Sigmoid colon (tissue), 7 donors: Measurements from ENCODE around the gene TRAPPC12. TPM values are rescaled to one million over a fixed set of nuclear protein-coding genes. Genes with fewer than 3 reads are reported as not detected.
A peak's percentile ranks its signal among the peaks of the same experiment; 100 is the strongest.

Experiments
- DNase-seq: peaks from one replicate; pipeline ENCODE4 v3.0.0-alpha.2; 2019
- H3K27ac ChIP-seq, 4 donors: fragments of 200-600 bp; sonication (generic); one replicate each; pipeline ENCODE4 v1.5.1; 2016 to 2019; ENCODE audit warnings: mild to moderate bottlenecking in 1 of 4
- H3K27me3 ChIP-seq, 3 donors: fragments of 200-600 bp; sonication (generic); one replicate each; pipeline ENCODE4 v1.5.1; 2019; ENCODE audit warnings: mild to moderate bottlenecking in 1 of 3
- H3K36me3 ChIP-seq, 4 donors: fragments of 200-600 bp; sonication (generic); one replicate each; pipeline ENCODE4 v1.5.1; 2016 to 2019
- H3K4me1 ChIP-seq, 4 donors: fragments of 200-600 bp; sonication (generic); one replicate each; pipeline ENCODE4 v1.5.1; 2017 to 2019
- H3K4me3 ChIP-seq, 4 donors: fragments of 200-600 bp; sonication (generic); one replicate each; pipeline ENCODE4 v1.5.1; 2017 to 2019; ENCODE audit warnings: mild to moderate bottlenecking in 2 of 4, moderate library complexity in 1 of 4
- H3K9me3 ChIP-seq, 4 donors: fragments of 200-600 bp in 3 of 4; sonication (generic) in 3 of 4; one replicate each; pipeline versions ENCODE4 v1.5.1 to v1.6.1; 2013 to 2019
- CTCF ChIP-seq, 4 experiments: fragments of 450-650 bp in 3 of 4; fragments of 200-600 bp in 1 of 4; IDR thresholded peaks; one replicate each; pipeline ENCODE4 v1.5.1; 2016 to 2019; ENCODE audit warnings: antibody characterized with exemption in 4 of 4, mild to moderate bottlenecking in 3 of 4, moderate library complexity in 2 of 4
- EP300 ChIP-seq, 4 donors: sonication (generic); formaldehyde crosslinking; IDR thresholded peaks; one replicate each; pipeline ENCODE4 v1.6.1; 2017; ENCODE audit warnings: antibody characterized with exemption in 4 of 4
- POLR2A ChIP-seq, 2 donors: fragments of 450-650 bp; IDR thresholded peaks; one replicate each; pipeline ENCODE4 v1.6.1; 2016; ENCODE audit warnings: antibody characterized with exemption in 2 of 2, mild to moderate bottlenecking in 2 of 2, moderate library complexity in 2 of 2
- POLR2AphosphoS5 ChIP-seq, 4 donors: sonication (generic); formaldehyde crosslinking; IDR thresholded peaks; one replicate each; pipeline ENCODE4 v1.6.1; 2017; ENCODE audit warnings: antibody characterized with exemption in 4 of 4
- WGBS, 2 donors: extraction: QIAGEN DNeasy Blood & Tissue Kit; methylation state at CpG; one replicate each; pipeline ENCODE4 v1.1.7; 2013; 5-methylcytosine and 5-hydroxymethylcytosine counted together
- intact Hi-C: fragments of 100-400 bp; cut with DNase I; formaldehyde crosslinking; loops from one replicate; pipeline ENCODE4 v1.15.1; 2023
- polyA plus RNA-seq, 3 donors: library from polyadenylated mRNA; stranded (reverse); fragments of 200-250 nt; gene quantifications; one replicate each; pipeline ENCODE4 v1.2.3, GENCODE V29; 2013
- total RNA-seq, 4 donors: library from RNA; depleted of rRNA; stranded (reverse); fragments of >200 nt; gene quantifications; one replicate each; pipeline ENCODE4 v1.1.0, GENCODE V29; 2016
- donor health status: healthy with polysubstance abuse.
- donor health status: Bipolar disorder and iron deficiency.
- donor health status: healthy.

Gene TRAPPC12
- total and polyA plus RNA-seq, 7 donors = 22.7 to 79.5 (median 50.5) TPM

DNA sequence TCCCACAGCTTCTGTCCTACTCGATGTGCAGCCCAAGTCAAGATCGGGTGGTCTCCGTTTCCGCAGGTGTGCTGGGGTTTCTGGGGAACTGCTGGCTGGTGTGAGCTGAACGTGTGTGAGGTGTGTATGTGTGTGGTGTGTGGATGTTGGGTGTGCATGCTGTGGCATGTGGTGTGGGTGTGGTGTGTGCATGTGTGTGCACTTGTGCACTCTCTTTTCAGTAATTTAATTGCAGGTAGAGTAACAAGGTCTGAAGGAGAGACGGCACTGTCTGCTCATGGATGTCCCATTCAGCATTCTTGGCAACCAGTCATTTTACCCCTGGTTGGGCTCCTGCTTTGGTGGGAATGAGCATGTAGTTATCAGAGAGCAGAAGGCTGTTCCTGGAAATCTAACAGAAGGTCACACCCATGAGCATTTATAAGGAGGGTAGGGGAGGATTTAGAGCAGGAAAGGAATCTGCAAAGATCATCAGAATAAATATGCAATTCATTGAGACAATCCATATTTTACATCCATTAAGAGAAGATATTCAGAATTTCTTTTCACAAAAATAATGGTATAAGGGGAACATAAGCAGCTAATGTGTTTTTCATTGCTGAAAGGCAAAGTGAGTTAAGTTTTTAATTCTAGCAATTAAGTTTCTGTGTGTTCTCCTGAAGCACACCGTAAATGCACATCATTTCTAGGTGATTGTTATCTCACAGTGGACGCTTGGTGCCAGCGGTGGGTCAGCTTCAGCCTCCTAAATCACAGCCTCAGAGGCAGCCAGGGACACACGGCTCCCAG lies 79.1 kb downstream of the TRAPPC12 start:
- intact Hi-C loops = no loop called here
- Histone ChIP-seq H3K27ac (no peak overlapping the region), H3K4me3 (no peak overlapping the region), H3K4me1 (peaks cover 0 to 5% (median 0%) of the 10 kb centered on the region in 4 donors), H3K27me3 (no peaks in the 10 kb centered on the region), H3K9me3 (no peaks in the 10 kb centered on the region), H3K36me3 (peaks cover 5 to 53% (median 16%) of the 10 kb centered on the region in 4 donors)
- TF ChIP-seq POLR2AphosphoS5 (IDR thresholded peaks at IDR 0.05) (no peak), EP300 (IDR thresholded peaks at IDR 0.05) (no peak), CTCF (IDR thresholded peaks at IDR 0.05) (no peak), POLR2A (IDR thresholded peaks at IDR 0.05) (no peak)
- no peak for DNase-seq
- 92 to 93% methylated on average over 10 of the region's 10 CpGs for WGBS, 2 donors

DNA sequence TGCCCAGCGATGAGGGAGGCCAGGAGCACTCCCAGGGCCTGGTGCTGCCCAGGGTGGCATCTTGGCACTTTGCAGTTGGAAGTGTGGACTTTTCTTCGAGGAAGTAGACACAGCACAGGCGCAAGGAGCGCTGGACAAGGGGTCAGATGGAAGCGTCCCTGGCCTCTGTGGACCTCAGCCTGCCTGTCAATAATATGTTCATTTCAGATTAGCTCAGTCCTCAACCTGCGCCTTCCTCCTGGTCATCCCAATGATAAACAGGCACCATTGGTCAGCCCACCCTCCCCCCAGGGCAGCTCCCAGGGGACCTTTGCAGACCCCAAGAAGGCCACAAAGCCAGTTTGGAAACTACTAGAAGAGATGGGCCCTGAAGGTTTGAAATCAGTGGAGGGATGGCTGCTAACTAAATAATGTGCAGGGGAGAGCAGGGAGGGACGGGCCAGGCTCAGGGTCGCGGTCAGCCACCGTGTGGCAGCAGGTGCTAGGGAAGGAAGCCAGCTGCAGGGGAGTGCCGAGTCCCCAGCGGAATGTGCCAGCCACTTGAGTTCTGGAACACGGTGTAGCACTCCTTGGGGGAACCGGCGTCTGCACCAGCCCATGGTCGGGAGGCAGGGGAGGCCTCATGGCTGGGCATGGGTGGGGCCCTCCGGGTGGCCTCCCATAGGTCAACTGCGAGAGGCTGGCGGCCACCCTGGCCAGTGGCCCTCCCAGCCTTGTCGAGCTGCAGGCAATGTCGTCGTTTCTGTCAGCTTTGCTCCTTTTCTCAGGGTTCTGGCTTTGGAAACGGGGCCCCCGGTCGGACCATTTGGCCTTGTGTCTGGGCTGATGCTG lies 79.9 kb downstream of the TRAPPC12 start:
- Histone ChIP-seq H3K36me3 (peaks cover 5 to 60% (median 16%) of the 10 kb centered on the region in 4 donors), H3K4me3 (no peak overlapping the region), H3K27me3 (no peaks in the 10 kb centered on the region), H3K27ac (no peak overlapping the region), H3K4me1 (peaks cover 0 to 5% (median 0%) of the 10 kb centered on the region in 4 donors), H3K9me3 (no peaks in the 10 kb centered on the region)
- intact Hi-C loops = no loop called here
- WGBS, 2 donors = 90 to 91% methylated on average over 25 of the region's 25 CpGs
- no peak for DNase-seq
- TF ChIP-seq CTCF (IDR thresholded peaks at IDR 0.05) = no peak

GRCh38 chr2:3460156-3460555 lies 80.7 kb downstream of the TRAPPC12 start:
- intact Hi-C loops = no loop called here
- Histone ChIP-seq H3K27ac (no peak overlapping the region), H3K4me1 (peaks cover 0 to 5% (median 0%) of the 10 kb centered on the region in 4 donors), H3K9me3 (no peaks in the 10 kb centered on the region), H3K27me3 (no peaks in the 10 kb centered on the region), H3K36me3 (peaks cover 5 to 61% (median 20%) of the 10 kb centered on the region in 4 donors), H3K4me3 (no peak overlapping the region)
- WGBS, 2 donors = 88 to 93% methylated on average over 11 of the region's 11 CpGs
- DNase-seq = no peak
- TF ChIP-seq CTCF (IDR thresholded peaks at IDR 0.05) (no peak), POLR2A (IDR thresholded peaks at IDR 0.05) (no peak), POLR2AphosphoS5 (IDR thresholded peaks at IDR 0.05) (no peak), EP300 (IDR thresholded peaks at IDR 0.05) (no peak)

DNA sequence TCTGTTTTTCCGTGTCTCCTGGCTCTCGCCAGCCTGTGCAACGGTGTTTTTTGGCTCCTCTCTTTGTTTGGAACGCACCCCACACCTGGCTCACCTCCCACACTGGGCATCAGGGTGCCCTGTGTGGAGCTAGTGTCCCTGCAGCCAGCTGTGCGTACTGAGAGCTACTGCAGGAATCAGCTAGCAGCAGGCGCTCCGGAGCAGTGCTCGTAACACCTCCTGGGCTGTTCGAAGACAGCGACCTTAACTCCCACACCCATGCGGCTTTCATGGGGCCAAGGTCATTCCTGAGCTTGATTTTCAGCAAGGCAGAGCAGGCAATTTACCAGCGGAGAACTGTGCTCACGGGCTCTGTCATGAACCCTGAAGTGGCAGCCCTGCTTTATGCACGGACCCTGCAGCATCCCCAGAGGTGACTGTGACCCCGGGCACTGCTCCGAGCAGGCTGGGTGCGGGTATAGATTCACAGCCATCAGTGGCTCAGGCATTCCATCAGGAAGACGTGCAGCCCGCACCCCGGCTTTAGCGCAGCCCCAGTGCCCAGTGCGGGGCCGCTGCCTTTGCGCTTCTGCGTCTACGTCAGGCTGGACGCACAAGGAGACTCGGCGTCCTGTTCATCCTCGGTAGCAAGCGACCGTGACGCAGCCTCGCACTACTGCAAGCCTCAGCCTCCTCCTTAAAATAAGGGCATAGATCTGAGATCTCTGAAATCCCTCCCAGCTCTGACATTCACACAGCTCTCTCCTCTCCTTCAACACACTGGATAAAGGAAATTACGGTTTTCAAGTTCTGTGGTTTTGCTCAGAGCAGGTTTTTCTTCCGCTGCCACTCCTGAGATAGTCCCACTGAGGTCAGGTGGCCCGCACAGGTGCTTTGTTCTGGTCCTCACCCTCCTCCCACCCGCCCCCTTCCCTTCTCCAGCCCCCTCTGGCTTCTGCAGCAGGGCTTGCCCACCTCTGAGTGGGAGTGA lies 81.6 kb downstream of the TRAPPC12 start:
- 90% methylated on average over 38 of the region's 38 CpGs for WGBS, 2 donors

More for the DNA sequence above, 81.6 kb downstream of the TRAPPC12 start:
- Histone ChIP-seq H3K27me3 (no peaks in the 10 kb centered on the region), H3K36me3 (peaks cover 7 to 64% (median 26%) of the 10 kb centered on the region in 4 donors), H3K27ac (peak overlapping the region; percentile 29 to 70 (median 38)), H3K4me1 (peaks cover 0 to 8% (median 0%) of the 10 kb centered on the region in 4 donors), H3K4me3 (no peak overlapping the region), H3K9me3 (no peaks in the 10 kb centered on the region)
- no peak for DNase-seq
- intact Hi-C loops = no loop called here
- TF ChIP-seq POLR2AphosphoS5 (IDR thresholded peaks at IDR 0.05) = no peak
- no peak for TF ChIP-seq EP300 (IDR thresholded peaks at IDR 0.05)
- TF ChIP-seq POLR2A (IDR thresholded peaks at IDR 0.05) = no peak
- no peak for TF ChIP-seq CTCF (IDR thresholded peaks at IDR 0.05)
